ENCODE measurements around the gene HDAC2. TPM values are rescaled to one million over a fixed set of nuclear protein-coding genes. Genes with fewer than 3 reads are reported as not detected.

Gene HDAC2
- total RNA-seq, 4 donors from 2014 or later = 29.6 to 49.5 (median 43.8) TPM

Other genes starting within 250 kb of the HDAC2 start
- gene MARCKS, start 113.8 kb downstream of the HDAC2 start, total RNA-seq = 10 to 100 TPM; 33.7 to 42.9 (median 36.7) TPM

All from Peyer's patch (tissue), 4 donors.